ENCODE data around the gene PEAR1. TPM values are rescaled to one million over a fixed set of nuclear protein-coding genes. Genes with fewer than 3 reads are reported as not detected.

Gene PEAR1
- total and polyA plus RNA-seq, 2 of the 8 experiments (the other 6 are each of a cell fraction or from before 2014, with no cell fraction given): 0.63 to 0.71 TPM

GRCh38 chr1:156883919-156884318 lies 9.6 kb upstream of the PEAR1 start:
- Histone ChIP-seq H3K4me1 (replicated peaks in 1 of 4; ENCODE audit: control insufficient read depth in 3 of 4, insufficient read depth in 4 of 4, low read length in 3 of 4) (peaks cover 8 to 39% (median 16%) of the 10 kb centered on the region in 4 experiments), H3K23me2 (ENCODE audit: low read depth, low read length) (0 out of 2 replicates have a peak, but pooled peaks cover 2% of the 10 kb centered on the region), H2AFZ (ENCODE audit: low read length) (no peak overlapping the region), H3K9ac (replicated peaks in 1 of 4; ENCODE audit: extremely low read depth in 1 of 4, low read depth in 3 of 4, low read length in 3 of 4) (no peak overlapping the region), H3K18ac (ENCODE audit: extremely low read depth, low read length) (no peak overlapping the region), H2BK20ac (ENCODE audit: low read length) (no peak overlapping the region), H3K14ac (ENCODE audit: insufficient read length) (no peak overlapping the region), H3K23ac (ENCODE audit: insufficient read length) (no peak overlapping the region), H3K36me3 (ENCODE audit: control insufficient read depth in 2 of 4, insufficient read depth in 4 of 4, low read length in 3 of 4) (no peaks in the 10 kb centered on the region), H2BK12ac (ENCODE audit: low read depth, low read length) (no peak overlapping the region), H3K79me2 (ENCODE audit: control insufficient read depth in 1 of 2, insufficient read depth in 2 of 2, low read length in 2 of 2) (no peaks in the 10 kb centered on the region), H3K4me2 (ENCODE audit: insufficient read depth in 1 of 2, low read depth in 2 of 2, low read length in 2 of 2) (no peak overlapping the region), H3K4me3 (ENCODE audit: extremely low read depth in 1 of 4, insufficient read depth in 2 of 4, low read depth in 3 of 4, low read length in 4 of 4) (no peak overlapping the region), H2BK5ac (ENCODE audit: low read depth, low read length) (no peak overlapping the region), H3K9me3 (ENCODE audit: insufficient read depth in 2 of 2, low read depth in 1 of 2, low read length in 1 of 2) (no peaks in the 10 kb centered on the region), H4K20me1 (replicated peaks in 1 of 2; ENCODE audit: control insufficient read depth in 1 of 2, insufficient read depth in 2 of 2, low read length in 2 of 2) (no peaks in the 10 kb centered on the region), H2AK5ac (ENCODE audit: low read depth, low read length) (peak overlapping the region; percentile 21; the same call in 1 of the 2 replicates), H3K27me3 (replicated peaks in 1 of 4; ENCODE audit: control insufficient read depth in 3 of 4, extremely low read depth in 1 of 4, insufficient read depth in 3 of 4, low read length in 3 of 4) (peaks cover 0 to 27% (median 23%) of the 10 kb centered on the region in 4 experiments; a peak in 6 of 7 replicates), H3K56ac (replicated peaks; ENCODE audit: insufficient read length, low read depth, low read length) (no peak overlapping the region), H4K91ac (replicated peaks; ENCODE audit: insufficient read length, low read length) (no peak overlapping the region), H2BK15ac (ENCODE audit: low read length) (no peak overlapping the region), H3K27ac (ENCODE audit: low read depth, low read length) (no peak overlapping the region), H2BK120ac (replicated peaks; ENCODE audit: low read depth, low read length) (no peak overlapping the region), H3K4ac (replicated peaks; ENCODE audit: insufficient read length, low read depth, low read length) (no peak overlapping the region), H4K5ac (ENCODE audit: insufficient read length, low read depth, low read length) (no peak overlapping the region), H4K8ac (ENCODE audit: extremely low read depth, insufficient read depth, low read length) (no peak overlapping the region), H3K79me1 (ENCODE audit: low read depth, low read length) (no peaks in the 10 kb centered on the region)
- 82% methylated on average over 7 of the region's 7 CpGs; no CpG with 5 or more reads in 1 of the 2 experiments for WGBS, 2 experiments (ENCODE audit: extremely low coverage in 1 of 2, insufficient coverage in 1 of 2, insufficient read length in 1 of 2, insufficient replicate concordance in 2 of 2, low coverage in 1 of 2, low lambda C conversion rate in 2 of 2, missing lambda C conversion rate in 1 of 2)
- no peak for DNase-seq (ENCODE audit: low read depth in 1 of 2, low spot score in 2 of 2)
- TF ChIP-seq SIN3A (conservative IDR thresholded peaks at IDR 0.05 in 1 of 2, IDR thresholded peaks at IDR 0.05 in 1 of 2; ENCODE audit: low read depth in 1 of 2, low read length in 2 of 2) (no peak), KDM5A (IDR thresholded peaks at IDR 0.05; ENCODE audit: low read length) (no peak), TEAD4 (IDR thresholded peaks at IDR 0.05; ENCODE audit: low read depth, low read length) (no peak), SUZ12 (IDR thresholded peaks at IDR 0.05; ENCODE audit: low read length) (no peak), EP300 (IDR thresholded peaks at IDR 0.05; ENCODE audit: borderline replicate concordance in 1 of 2, low read depth in 2 of 2, low read length in 2 of 2) (no peak), RXRA (IDR thresholded peaks at IDR 0.05; ENCODE audit: insufficient read depth, low read depth, low read length) (no peak), E2F6 (IDR thresholded peaks at IDR 0.05) (no peak)
- POLR2A ChIA-PET (ENCODE audit: partially characterized antibody): interaction anchor here (0.6 to 1.9 kb wide), 8 partner anchors 14 to 208 kb away, joined by 3 to 8 read pairs (median 4); partner anchors contain the start of genes ISG20L2 and METTL25B
- CTCF ChIA-PET (ENCODE audit: partially characterized antibody): interaction anchor here (0.6 to 31.4 kb wide), 18 partner anchors 6 to 211 kb away, joined by 3 to 719 read pairs (median 4); partner anchors contain the start of genes INSRR, LRRC71, NTRK1 and PEAR1
- no peak for FAIRE-seq
